HepG2 (cell line): ENCODE results near the gene GFAP. TPM values are rescaled to one million over a fixed set of nuclear protein-coding genes. Genes with fewer than 3 reads are reported as not detected.
A peak's percentile ranks its signal among the peaks of the same experiment; 100 is the strongest.

Experiments used
- ATAC-seq: fragments of 200-7000 bp; cut with Tn5 transposase; 3 replicates; pipeline ENCODE4 v1.9.1; 2020; ENCODE audit warnings: mild to moderate bottlenecking, moderate library complexity
- BruUV-seq: library from RNA; stranded (reverse); fragments of 400-500 nt; replicated peaks from 2 replicates; lab custom pipeline; 2021; lab: Mats Ljungman, UMichigan
- CTCF ChIA-PET: fragments of 300-600 bp; formaldehyde crosslinking; extraction: SDS; loops from one replicate; lab custom pipeline; 2021; ENCODE audit warnings: low total read pairs, inconsistent platforms, low intra/inter-chr PET ratio; lab: Yijun Ruan, JAX
- POLR2A ChIA-PET: fragments of 350-600 bp; sonication (Branson Sonifier 250); formaldehyde crosslinking; loops from one replicate; lab custom pipeline; 2020; ENCODE audit warnings: antibody characterized with exemption, inconsistent platforms; lab: Yijun Ruan, JAX
- DNase-seq: peaks from one replicate; pipeline ENCODE4 v3.0.0-alpha.2; 2015; ENCODE audit warnings: low spot score
- FAIRE-seq: peaks from 3 replicates; lab custom pipeline; 2011; peaks lifted over from hg19 to GRCh38; lab: Jason Lieb, UNC
- H2AFZ ChIP-seq: one replicate; pipeline ENCODE4 v1.6.1; 2011; ENCODE audit warnings: low read length, inconsistent platforms
- H3K27ac ChIP-seq: fragments of 300-600 bp; 3 replicates; pipeline ENCODE4 v1.8.0; 2011; ENCODE audit warnings: mixed run types, mild to moderate bottlenecking, mixed read lengths, low read length, inconsistent platforms; ENCODE audit not compliant: insufficient read depth; ENCODE audit errors: extremely low read length
- H3K27me3 ChIP-seq, 2 experiments: fragments of 200-600 bp in 1 of 2; 2 replicates in 1 of 2; 3 replicates in 1 of 2; pipeline versions ENCODE4 v1.6.0 to v1.8.0; 2011; ENCODE audit warnings: low read length in 2 of 2, mild to moderate bottlenecking in 2 of 2, moderate library complexity in 2 of 2, inconsistent platforms in 1 of 2; ENCODE audit not compliant: insufficient read depth in 2 of 2, control insufficient read depth in 1 of 2
- H3K36me3 ChIP-seq, 2 experiments: fragments of 200-600 bp in 1 of 2; replicated peaks in 1 of 2; 2 replicates in 1 of 2; 3 replicates in 1 of 2; pipeline versions ENCODE4 v1.5.1 to v1.8.0; 2011; ENCODE audit warnings: low read length in 2 of 2, inconsistent platforms in 1 of 2; ENCODE audit not compliant: insufficient read depth in 2 of 2, control insufficient read depth in 1 of 2
- H3K4me1 ChIP-seq: 2 replicates; pipeline ENCODE4 v1.5.1; 2012; ENCODE audit warnings: low read length, inconsistent platforms; ENCODE audit not compliant: insufficient read depth
- H3K4me2 ChIP-seq: 2 replicates; pipeline ENCODE4 v1.6.0; 2011; ENCODE audit warnings: low read depth, low read length, inconsistent platforms
- H3K4me3 ChIP-seq, 3 experiments: fragments of 200-600 bp in 1 of 3; sonication (generic), shearing (Covaris generic) in 1 of 3; replicated peaks in 1 of 3; 2 replicates each; pipeline ENCODE4 v1.5.1; 2011 to 2016; ENCODE audit warnings: low read length in 3 of 3, inconsistent platforms in 2 of 3, low read depth in 2 of 3, mild to moderate bottlenecking in 2 of 3, control low read depth in 1 of 3, mixed read lengths in 1 of 3; ENCODE audit not compliant: insufficient read depth in 1 of 3
- H3K79me2 ChIP-seq: one replicate; pipeline ENCODE4 v1.6.1; 2011; ENCODE audit warnings: low read length, inconsistent platforms; ENCODE audit not compliant: insufficient read depth
- H3K9ac ChIP-seq: 2 replicates; pipeline ENCODE4 v1.6.0; 2011; ENCODE audit warnings: mild to moderate bottlenecking, low read depth, low read length, inconsistent platforms; ENCODE audit not compliant: insufficient read depth
- H3K9me3 ChIP-seq: 2 replicates; pipeline ENCODE4 v1.5.1; 2012; ENCODE audit warnings: mild to moderate bottlenecking, low read length
- H4K20me1 ChIP-seq: 2 replicates; pipeline ENCODE4 v1.6.0; 2011; ENCODE audit warnings: inconsistent platforms, mild to moderate bottlenecking, low read length, moderate library complexity; ENCODE audit not compliant: insufficient read depth
- ARNT ChIP-seq: fragments of 450-650 bp; IDR thresholded peaks from 2 replicates; pipeline ENCODE4 v1.6.1; 2017
- CBX5 ChIP-seq: sonication (generic); formaldehyde crosslinking; IDR thresholded peaks from 2 replicates; pipeline ENCODE4 v1.4.0; 2020; ENCODE audit warnings: missing genetic modification reagents, borderline replicate concordance
- FOXP4 ChIP-seq: sonication (generic); formaldehyde crosslinking; IDR thresholded peaks from 2 replicates; pipeline ENCODE4 v1.4.0; 2020; ENCODE audit warnings: missing genetic modification reagents
- KAT7 ChIP-seq: IDR thresholded peaks from 2 replicates; pipeline ENCODE4 v1.6.1; 2018; ENCODE audit warnings: borderline replicate concordance, missing compliant biosample characterization
- KDM5B ChIP-seq: sonication (generic); formaldehyde crosslinking; IDR thresholded peaks from 2 replicates; pipeline ENCODE4 v1.4.0; 2020; ENCODE audit warnings: missing genetic modification reagents, mild to moderate bottlenecking, borderline replicate concordance
- MAFF ChIP-seq: IDR thresholded peaks from 2 replicates; pipeline ENCODE4 v1.6.1; 2011; ENCODE audit warnings: low read depth, low read length, improper control_type of control experiment
- MAFK ChIP-seq, 2 experiments: IDR thresholded peaks in 1 of 2; conservative IDR thresholded peaks in 1 of 2; 2 replicates each; pipeline ENCODE4 v1.6.1; 2011; ENCODE audit warnings: improper control_type of control experiment in 2 of 2, low read length in 2 of 2
- NFE2 ChIP-seq: sonication (generic); formaldehyde crosslinking; IDR thresholded peaks from 2 replicates; pipeline ENCODE4 v1.4.0; 2020; ENCODE audit warnings: missing genetic modification reagents
- ZBTB44 ChIP-seq: sonication (generic); formaldehyde crosslinking; IDR thresholded peaks from 2 replicates; pipeline ENCODE4 v1.4.0; 2020; ENCODE audit warnings: missing genetic modification reagents
- ZC3H13 ChIP-seq: sonication (generic); formaldehyde crosslinking; IDR thresholded peaks from 2 replicates; pipeline ENCODE4 v1.8.1; 2023; ENCODE audit warnings: mild to moderate bottlenecking, missing genetic modification reagents, moderate library complexity
- ZFYVE20 ChIP-seq: sonication (generic); formaldehyde crosslinking; IDR thresholded peaks from 2 replicates; pipeline ENCODE4 v1.8.0; 2023; ENCODE audit warnings: low read depth, mild to moderate bottlenecking, moderate library complexity, missing genetic modification reagents, borderline replicate concordance
- ZNF101 ChIP-seq: sonication (generic); formaldehyde crosslinking; IDR thresholded peaks from 2 replicates; pipeline ENCODE4 v1.4.0; 2020; ENCODE audit warnings: mild to moderate bottlenecking, low read depth, missing genetic modification reagents, borderline replicate concordance
- ZNF124 ChIP-seq: sonication (generic); formaldehyde crosslinking; IDR thresholded peaks from 2 replicates; pipeline ENCODE4 v1.4.0; 2020; ENCODE audit warnings: missing genetic modification reagents
- ZNF317 ChIP-seq: sonication (generic); formaldehyde crosslinking; IDR thresholded peaks from 2 replicates; pipeline ENCODE4 v1.5.0; 2020; ENCODE audit warnings: mild to moderate bottlenecking, missing genetic modification reagents
- ZNF441 ChIP-seq: sonication (generic); formaldehyde crosslinking; IDR thresholded peaks from 2 replicates; pipeline ENCODE4 v1.7.0; 2021; ENCODE audit warnings: missing genetic modification reagents, borderline replicate concordance
- ZNF451 ChIP-seq: sonication (generic); formaldehyde crosslinking; IDR thresholded peaks from 2 replicates; pipeline ENCODE4 v1.5.0; 2020; ENCODE audit warnings: mild to moderate bottlenecking, missing genetic modification reagents
- ZNF737 ChIP-seq: sonication (generic); formaldehyde crosslinking; IDR thresholded peaks from 2 replicates; pipeline ENCODE4 v1.5.0; 2020; ENCODE audit warnings: missing genetic modification reagents, mild to moderate bottlenecking, borderline replicate concordance
- ZNF878 ChIP-seq: sonication (generic); formaldehyde crosslinking; IDR thresholded peaks from 2 replicates; pipeline ENCODE4 v1.8.1; 2023; ENCODE audit warnings: mild to moderate bottlenecking, missing genetic modification reagents, moderate library complexity
- WGBS: methylation state at CpG from one replicate; pipeline ENCODE4 v1.1.6; 2017; ENCODE audit warnings: low lambda C conversion rate; 5-methylcytosine and 5-hydroxymethylcytosine counted together
- in situ Hi-C: cut with HindIII; loops from 2 replicates; pipeline ENCODE4 v1.10.0; 2017; ENCODE audit warnings: low pct_unique_long_range_greater_than_20kb; ENCODE audit not compliant: extremely low pct_ligation_motif_present
- intact Hi-C: fragments of 100-400 bp; cut with micrococcal nuclease; formaldehyde crosslinking; loops from one replicate; pipeline ENCODE4 v1.10.0; 2022; ENCODE audit not compliant: unreplicated experiment
- polyA plus RNA-seq, 8 experiments: library from polyadenylated mRNA; depleted of rRNA in 3 of 8; stranded (reverse) in 7 of 8; unstranded in 1 of 8; fragments of >200 nt; fragmentation: Illumina TruSeq in 4 of 8; extraction: Trizol in 4 of 8; gene quantifications; 2 replicates each; pipeline versions ENCODE4 v1.2.1 to v1.2.3, GENCODE V29; 2011 to 2016; ENCODE audit warnings: low read depth in 4 of 8, missing spikeins in 1 of 8, mixed read lengths in 1 of 8; ENCODE audit not compliant: insufficient read depth in 1 of 8
- total RNA-seq, 5 experiments: library from RNA; depleted of rRNA; stranded (reverse); fragments of >200 nt; fragmentation: Illumina TruSeq; extraction: Trizol; gene quantifications; 2 replicates each; pipeline ENCODE4 v1.2.3, GENCODE V29; 2016; ENCODE audit warnings: low read depth in 1 of 5

The GFAP gene
- total and polyA plus RNA-seq, 2 of the 13 experiments (the other 11 are each of a cell fraction or from before 2014, with no cell fraction given): 0.11 to 0.29 TPM

GRCh38 chr17:44877121-44877520 lies 38.2 kb downstream of the GFAP start:
- H4K20me1 ChIP-seq: no peaks in the 10 kb centered on the region
- no peaks in the 10 kb centered on the region for H3K79me2 ChIP-seq
- BruUV-seq: no TSS peak
- ATAC-seq: no peak
- 95% methylated on average over 5 of the region's 5 CpGs for WGBS
- no peaks in the 10 kb centered on the region for H3K27me3 ChIP-seq
- H3K9me3 ChIP-seq: no peaks in the 10 kb centered on the region
- H2AFZ ChIP-seq: no peak overlapping the region
- intact Hi-C loops: no loop called here
- ChIA-PET CTCF (no interaction called here), POLR2A (no interaction called here)
- H3K27ac ChIP-seq: no peak overlapping the region
- H3K4me2 ChIP-seq: no peak overlapping the region
- H3K9ac ChIP-seq: no peak overlapping the region
- H3K4me3 ChIP-seq: no peak overlapping the region
- TF ChIP-seq ZNF101 (CRISPR knock-in tag) (no peak), ZNF317 (CRISPR knock-in tag) (no peak), MAFK (conservative IDR thresholded peaks at IDR 0.05 in 1 of 2, IDR thresholded peaks at IDR 0.05 in 1 of 2; ENCODE audit: low read length in 2 of 2) (peak; percentile 71), MAFF (peak; percentile 45), ZNF124 (CRISPR knock-in tag) (no peak), ZNF451 (CRISPR knock-in tag) (no peak), ARNT (no peak), ZNF441 (CRISPR knock-in tag) (no peak)
- peaks cover 47 to 87% of the 10 kb centered on the region in 2 experiments for H3K36me3 ChIP-seq
- DNase-seq: no peak
- in situ Hi-C loops: no loop called here
- H3K4me1 ChIP-seq: no peaks in the 10 kb centered on the region
- FAIRE-seq: no peak

- ChIA-PET POLR2A (no interaction called here), CTCF (no interaction called here)
- TF ChIP-seq ZBTB44 (CRISPR knock-in tag) (no peak), ZFYVE20 (no peak), CBX5 (CRISPR knock-in tag) (no peak), KAT7 (CRISPR knock-in tag) (no peak), KDM5B (no peak), ZNF737 (no peak), FOXP4 (CRISPR knock-in tag) (no peak), ZNF878 (CRISPR knock-in tag) (no peak), ZC3H13 (no peak), NFE2 (CRISPR knock-in tag) (no peak)
These were observed 39.5 kb downstream of the GFAP start for GRCh38 chr17:44875761-44876160.

More at GRCh38 chr17:44875761-44876160, 39.5 kb downstream of the GFAP start:
- BruUV-seq: no TSS peak
- Histone ChIP-seq H3K4me3 (no peak overlapping the region), H3K4me1 (no peaks in the 10 kb centered on the region), H4K20me1 (no peaks in the 10 kb centered on the region), H3K9me3 (no peaks in the 10 kb centered on the region), H3K4me2 (no peak overlapping the region), H3K36me3 (peaks cover 43 to 82% of the 10 kb centered on the region in 2 experiments), H3K79me2 (no peaks in the 10 kb centered on the region), H3K27me3 (no peaks in the 10 kb centered on the region), H3K9ac (no peak overlapping the region), H2AFZ (no peak overlapping the region), H3K27ac (no peak overlapping the region)
- no peak for ATAC-seq
- intact Hi-C loops (no loop called here), in situ Hi-C loops (no loop called here)
- DNase-seq: no peak
- 96% methylated on average over 6 of the region's 6 CpGs for WGBS
- FAIRE-seq: no peak
